B cell (primary cell): ENCODE data around the gene INSC.

Experiments used
- EZH2 ChIP-seq: IDR thresholded peaks from 2 replicates; pipeline ENCODE4 v1.6.1; 2012; ENCODE audit warnings: borderline replicate concordance, low read depth, mild to moderate bottlenecking, moderate library complexity, low read length; ENCODE audit not compliant: insufficient read depth, poor library complexity, severe bottlenecking
- TF ChIP-seq, protein P1 (sequence below): fragments of 200-600 bp; IDR thresholded peaks from one replicate; pipeline ENCODE4 v1.8.0; 2022; ENCODE audit warnings: antibody characterized with exemption, mild to moderate bottlenecking

DNA sequence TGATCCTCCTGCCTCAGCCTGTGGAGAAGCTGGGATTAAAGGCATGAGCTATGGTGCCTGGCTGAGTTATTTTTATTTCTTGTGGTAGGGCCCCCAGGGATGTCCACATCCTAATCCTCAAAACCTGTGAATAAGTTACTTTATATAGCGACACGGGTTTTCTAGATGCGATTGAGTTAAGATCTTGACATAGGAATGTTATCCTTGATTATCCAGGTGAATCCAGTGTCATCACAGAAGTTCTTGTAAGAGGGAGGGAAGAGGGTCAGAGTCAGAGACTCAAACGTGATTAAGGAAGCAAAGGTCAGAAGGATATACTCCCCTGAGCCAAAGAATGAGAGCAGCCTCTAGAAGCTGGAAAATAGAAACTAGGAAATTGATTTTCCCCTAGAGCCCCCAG lies 117.8 kb downstream of the INSC start:
- TF ChIP-seq EZH2: no peak
- TF ChIP-seq, protein P1, sequence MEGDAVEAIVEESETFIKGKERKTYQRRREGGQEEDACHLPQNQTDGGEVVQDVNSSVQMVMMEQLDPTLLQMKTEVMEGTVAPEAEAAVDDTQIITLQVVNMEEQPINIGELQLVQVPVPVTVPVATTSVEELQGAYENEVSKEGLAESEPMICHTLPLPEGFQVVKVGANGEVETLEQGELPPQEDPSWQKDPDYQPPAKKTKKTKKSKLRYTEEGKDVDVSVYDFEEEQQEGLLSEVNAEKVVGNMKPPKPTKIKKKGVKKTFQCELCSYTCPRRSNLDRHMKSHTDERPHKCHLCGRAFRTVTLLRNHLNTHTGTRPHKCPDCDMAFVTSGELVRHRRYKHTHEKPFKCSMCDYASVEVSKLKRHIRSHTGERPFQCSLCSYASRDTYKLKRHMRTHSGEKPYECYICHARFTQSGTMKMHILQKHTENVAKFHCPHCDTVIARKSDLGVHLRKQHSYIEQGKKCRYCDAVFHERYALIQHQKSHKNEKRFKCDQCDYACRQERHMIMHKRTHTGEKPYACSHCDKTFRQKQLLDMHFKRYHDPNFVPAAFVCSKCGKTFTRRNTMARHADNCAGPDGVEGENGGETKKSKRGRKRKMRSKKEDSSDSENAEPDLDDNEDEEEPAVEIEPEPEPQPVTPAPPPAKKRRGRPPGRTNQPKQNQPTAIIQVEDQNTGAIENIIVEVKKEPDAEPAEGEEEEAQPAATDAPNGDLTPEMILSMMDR: no peak
